HL-60 (cell line): ENCODE data around the gene WDR19.

ENCODE experiments used
- DNase-seq, 2 experiments: peaks; one replicate each; pipeline ENCODE4 v3.0.0-alpha.2; 2010 to 2020; ENCODE audit warnings: low read depth in 1 of 2, low spot score in 1 of 2
- H3K27ac ChIP-seq: fragments of 250-450 bp; sonication (Bioruptor Pico); replicated peaks from 2 replicates; pipeline ENCODE4 v1.5.1; 2020; ENCODE audit warnings: mild to moderate bottlenecking, moderate library complexity
- H3K27me3 ChIP-seq: fragments of 250-450 bp; sonication (Bioruptor Pico); 2 replicates; pipeline ENCODE4 v1.5.1; 2021; ENCODE audit warnings: mild to moderate bottlenecking, moderate library complexity; ENCODE audit not compliant: insufficient read depth, poor library complexity, severe bottlenecking
- H3K4me3 ChIP-seq: replicated peaks from 2 replicates; pipeline ENCODE4 v1.5.1; 2011; ENCODE audit warnings: mild to moderate bottlenecking, control low read depth, low read length; ENCODE audit not compliant: insufficient read depth
- CTCF ChIP-seq: IDR thresholded peaks from one replicate; pipeline ENCODE4 v1.5.1; 2011; ENCODE audit warnings: low read length, control low read depth, inconsistent platforms; ENCODE audit not compliant: insufficient read depth
- GABPA ChIP-seq: IDR thresholded peaks from 2 replicates; pipeline ENCODE4 v1.6.1; 2012; ENCODE audit warnings: low read depth
- POLR2AphosphoS5 ChIP-seq: IDR thresholded peaks from 2 replicates; pipeline ENCODE4 v1.6.1; 2012; ENCODE audit warnings: low read depth
- REST ChIP-seq: IDR thresholded peaks from 2 replicates; pipeline ENCODE4 v1.6.1; 2012; ENCODE audit warnings: low read depth; ENCODE audit not compliant: insufficient replicate concordance
- SPI1 ChIP-seq: IDR thresholded peaks from 2 replicates; pipeline ENCODE4 v1.6.1; 2012; ENCODE audit warnings: low read depth, mild to moderate bottlenecking, borderline replicate concordance

Gene WDR19

GRCh38 chr4:39166669-39167068, 15.7 kb upstream of the WDR19 start:
- H3K4me3 ChIP-seq: no peak overlapping the region
- no peak for DNase-seq
- no peaks in the 10 kb centered on the region for H3K27me3 ChIP-seq
- no peak for TF ChIP-seq CTCF
- no peak for TF ChIP-seq REST
- no peak for TF ChIP-seq SPI1
- no peak for TF ChIP-seq GABPA
- TF ChIP-seq POLR2AphosphoS5: no peak
- no peak overlapping the region for H3K27ac ChIP-seq

GRCh38 chr4:39169426-39169825, 12.9 kb upstream of the WDR19 start:
- Histone ChIP-seq H3K27ac (no peak overlapping the region), H3K4me3 (no peak overlapping the region), H3K27me3 (no peaks in the 10 kb centered on the region)
- DNase-seq: no peak
- TF ChIP-seq GABPA (no peak), REST (no peak), CTCF (no peak), SPI1 (no peak)

- no peak for DNase-seq
These were observed 12.0 kb upstream of the WDR19 start for GRCh38 chr4:39170301-39170700.

More at GRCh38 chr4:39170301-39170700, 12.0 kb upstream of the WDR19 start:
- H3K27ac ChIP-seq: 0 out of 2 replicates have a peak overlapping the region, but pooled peaks have one; percentile 11
- H3K27me3 ChIP-seq: no peaks in the 10 kb centered on the region
- TF ChIP-seq POLR2AphosphoS5 (no peak), GABPA (no peak), REST (no peak), CTCF (no peak), SPI1 (no peak)
- no peak overlapping the region for H3K4me3 ChIP-seq
